Hematopoietic multipotent progenitor cell (in vitro differentiated cells): ENCODE results near the gene HDAC10. TPM values are rescaled to one million over a fixed set of nuclear protein-coding genes. Genes with fewer than 3 reads are reported as not detected.
"Not testable (repeated sequence)": the region's sequence is repeated elsewhere in the genome, so short reads cannot be mapped to it uniquely, and the experiment has no call there.

Source experiments
- DNase-seq, 3 donors: peaks; one replicate each; pipeline ENCODE4 v3.0.0-alpha.2; 2011 to 2015; ENCODE audit warnings: low read depth in 2 of 3, low spot score in 2 of 3
- total RNA-seq: library from RNA; depleted of rRNA; stranded (reverse); fragments of >200 nt; gene quantifications from one replicate; pipeline ENCODE4 v1.2.3, GENCODE V29; 2012

The HDAC10 gene
- total RNA-seq, 1 donor: 51.7 TPM

GRCh38 chr22:50205781-50206569 is 45.1 kb downstream of the HDAC10 start:
- DNase-seq: no peak

GRCh38 chr22:50204998-50205397 is 46.1 kb downstream of the HDAC10 start:
- DNase-seq: not testable (repeated sequence)

DNA sequence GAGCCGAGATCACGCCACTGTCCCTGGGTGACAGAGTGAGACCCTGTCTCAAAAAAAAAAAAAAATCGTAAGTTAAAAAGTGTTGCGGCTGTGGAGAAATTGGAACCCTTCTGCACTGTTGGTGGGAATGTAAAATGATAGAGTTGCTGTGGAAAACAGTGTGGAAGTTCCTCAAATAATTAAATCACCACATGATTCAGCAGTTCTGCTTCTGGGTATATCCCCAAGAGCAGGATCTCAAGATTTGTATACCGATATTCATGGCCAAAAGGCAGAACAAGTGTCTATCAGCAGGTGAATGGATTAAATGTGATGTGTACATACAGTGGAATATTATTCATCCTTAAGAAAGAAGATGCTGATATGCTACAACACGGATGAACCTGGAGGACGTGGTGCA is 46.5 kb downstream of the HDAC10 start:
- no peak for DNase-seq

DNA sequence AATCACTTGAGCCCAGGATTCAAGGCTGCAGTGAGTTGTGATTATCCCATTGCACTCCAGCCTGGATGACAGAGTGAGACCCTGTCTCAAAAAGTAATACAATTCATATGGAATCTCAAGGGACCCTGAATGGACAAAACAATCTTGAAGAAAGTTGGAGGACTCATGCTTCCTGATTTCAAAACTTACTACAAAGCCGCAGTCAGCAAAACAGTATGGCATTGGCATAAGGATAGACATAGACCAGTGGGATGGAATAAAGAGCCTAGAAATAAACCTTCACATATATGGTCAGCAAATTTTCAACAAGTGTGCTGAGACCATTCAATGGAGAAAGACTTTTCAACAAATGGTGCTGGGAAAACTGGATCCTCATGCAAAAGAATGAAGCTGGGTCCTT is 47.8 kb downstream of the HDAC10 start:
- no peak for DNase-seq

GRCh38 chr22:50202130-50202666 is 48.9 kb downstream of the HDAC10 start:
- no peak for DNase-seq

DNA sequence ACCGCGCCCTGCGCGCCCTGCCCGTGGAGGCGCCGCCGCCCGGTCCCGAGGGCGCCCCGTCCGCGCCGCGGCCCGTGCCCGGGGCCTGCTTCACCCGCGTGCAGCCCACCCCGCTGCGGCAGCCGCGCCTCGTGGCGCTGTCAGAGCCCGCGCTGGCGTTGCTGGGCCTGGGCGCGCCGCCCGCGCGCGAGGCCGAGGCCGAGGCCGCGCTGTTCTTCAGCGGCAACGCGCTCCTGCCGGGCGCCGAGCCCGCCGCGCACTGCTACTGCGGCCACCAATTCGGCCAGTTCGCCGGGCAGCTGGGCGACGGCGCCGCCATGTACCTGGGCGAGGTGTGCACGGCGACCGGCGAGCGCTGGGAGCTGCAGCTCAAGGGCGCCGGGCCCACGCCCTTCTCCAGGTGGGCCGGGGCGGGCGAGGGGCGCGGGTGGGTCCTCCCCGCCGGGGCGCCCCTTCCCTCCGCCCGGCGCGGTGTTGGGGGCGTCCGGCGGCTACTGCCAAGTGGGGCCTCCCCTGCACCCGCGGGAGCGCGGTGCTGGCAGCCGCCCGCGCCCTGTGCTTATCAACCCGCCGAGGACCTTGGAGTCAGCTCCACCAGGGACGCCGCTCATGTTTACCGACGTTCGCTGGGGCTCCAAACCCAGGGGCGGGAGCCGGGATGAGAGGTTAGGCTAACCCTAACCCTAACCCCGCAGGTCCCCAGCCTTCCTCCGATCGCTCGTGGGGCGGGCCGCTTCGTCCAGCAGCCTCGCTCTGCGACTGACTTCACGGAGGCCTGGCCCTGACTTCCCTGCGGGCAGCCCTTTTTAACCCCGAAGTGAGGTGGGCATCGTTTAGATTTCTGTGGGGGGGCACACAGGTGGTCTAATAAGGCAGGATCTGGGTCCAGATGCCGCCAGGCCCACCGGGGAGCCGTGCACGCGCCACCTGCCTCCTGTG is 49.6 kb downstream of the HDAC10 start:
- DNase-seq: no peak

- DNase-seq: peak; percentile 73 to 90 (median 89)
Measured at GRCh38 chr22:50200461-50201190, 50.4 kb downstream of the HDAC10 start, which contains the start of gene SELENOO. TSS of gene SELENOO (plus strand) at chr22:50201011. CDS start at chr22:50201037, 26 bp downstream.

GRCh38 chr22:50199829-50200460 is 51.1 kb downstream of the HDAC10 start:
- DNase-seq: peak in 1 of 3 donors; percentile 26

DNA sequence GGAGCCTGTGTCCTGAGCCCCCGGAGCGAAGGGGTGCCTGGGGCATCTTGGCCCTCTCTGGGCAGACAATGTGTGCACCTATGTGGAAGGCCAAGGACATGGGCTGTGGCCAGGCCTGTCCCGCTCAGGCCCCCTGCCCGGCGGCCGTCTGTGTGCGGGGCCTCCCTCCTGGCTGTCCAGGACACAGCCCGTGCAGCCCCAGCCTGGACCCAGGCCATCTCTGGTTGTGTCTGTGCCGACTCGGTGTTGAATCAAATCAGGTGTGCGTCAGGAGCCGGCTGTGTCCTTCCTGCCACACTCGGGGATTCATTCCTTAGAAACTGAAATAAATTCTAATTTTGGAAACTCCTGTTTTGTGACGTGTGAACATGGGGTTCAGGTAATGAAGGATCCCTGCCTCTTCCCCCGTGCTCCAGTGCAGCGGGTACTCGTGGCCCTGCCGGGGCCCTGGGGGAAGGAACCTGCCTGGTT is 51.8 kb downstream of the HDAC10 start:
- DNase-seq: no peak

GRCh38 chr22:50198624-50199017 is 52.4 kb downstream of the HDAC10 start:
- no peak for DNase-seq

GRCh38 chr22:50197856-50198623 is 53.0 kb downstream of the HDAC10 start:
- DNase-seq: no peak

DNA sequence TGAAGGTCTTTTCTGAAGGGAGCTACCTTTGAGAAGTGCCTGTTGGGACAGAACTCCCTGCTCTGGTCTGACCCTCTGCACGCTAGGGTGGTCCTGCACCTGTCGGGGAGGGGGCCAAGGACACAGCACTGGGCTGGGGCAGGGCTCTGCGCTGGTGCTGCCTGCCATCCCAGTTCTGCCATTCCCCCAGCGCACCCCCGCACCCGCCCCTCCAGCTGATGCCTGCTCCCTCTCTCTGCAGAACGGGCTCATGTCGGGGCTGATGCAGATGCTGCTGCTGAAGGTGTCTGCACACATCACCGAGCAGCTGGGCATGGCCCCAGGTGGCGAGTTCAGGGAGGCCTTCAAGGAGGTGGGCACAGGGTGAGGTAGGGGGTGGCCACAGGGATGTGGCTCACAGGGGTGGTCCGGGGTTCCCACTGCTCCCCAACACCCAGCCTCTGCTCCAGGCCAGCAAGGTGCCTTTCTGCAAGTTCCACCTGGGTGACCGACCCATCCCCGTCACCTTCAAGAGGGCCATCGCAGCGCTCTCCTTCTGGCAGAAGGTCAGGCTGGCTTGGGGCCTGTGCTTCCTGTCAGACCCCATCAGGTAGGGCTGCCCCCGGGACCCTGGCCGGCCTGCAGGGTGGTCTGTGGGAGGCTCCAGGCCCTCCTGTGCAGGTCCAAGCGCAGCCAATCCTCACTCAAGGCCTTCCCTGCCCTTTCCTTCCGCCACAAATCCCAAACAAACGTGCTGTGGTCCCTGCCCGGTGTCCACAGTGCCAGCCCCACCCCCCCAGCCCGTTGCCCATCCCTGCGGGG is 53.9 kb downstream of the HDAC10 start:
- no peak for DNase-seq

DNA sequence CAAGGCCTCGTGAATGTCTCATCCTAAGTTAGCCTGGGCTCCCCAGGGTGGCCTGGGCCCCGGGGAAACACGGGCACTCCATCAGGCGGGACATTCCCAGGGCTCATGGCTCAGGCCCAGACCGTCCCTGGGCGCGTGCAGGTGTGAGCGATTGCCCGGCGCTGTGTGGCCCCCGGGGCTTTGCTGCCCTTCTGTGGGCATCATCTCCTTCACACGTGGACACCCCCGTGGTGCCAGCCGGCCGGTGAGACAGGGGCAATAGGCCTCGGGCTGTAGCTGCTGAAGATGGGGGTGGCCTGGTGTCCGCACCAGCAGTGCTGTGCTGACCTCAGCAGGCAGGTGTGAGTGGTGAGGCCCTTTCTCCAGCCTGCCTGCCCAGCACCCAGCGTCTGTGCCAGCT is 54.8 kb downstream of the HDAC10 start:
- no peak for DNase-seq

Other genes with a start within 250 kb of the HDAC10 start
- gene IL17REL, start 238.5 kb downstream of the HDAC10 start, total RNA-seq: under 0.01 TPM
- gene TTLL8, start 193.0 kb downstream of the HDAC10 start, total RNA-seq: 0.27 TPM
- 139 TPM for gene MLC1, start 165.8 kb downstream of the HDAC10 start, total RNA-seq
- 0.27 TPM for gene MOV10L1, start 161.3 kb downstream of the HDAC10 start, total RNA-seq
- gene PANX2, start 80.5 kb downstream of the HDAC10 start, total RNA-seq: 6.5 TPM
- gene TRABD, start 65.4 kb downstream of the HDAC10 start, total RNA-seq: 70.0 TPM
- 31.8 TPM for gene SELENOO, start 50.3 kb downstream of the HDAC10 start, total RNA-seq
- 76.7 TPM for gene TUBGCP6, start 6.2 kb downstream of the HDAC10 start, total RNA-seq
- gene MAPK12, start 10.4 kb upstream of the HDAC10 start, total RNA-seq: 30.2 TPM
- gene MAPK11, start 19.1 kb upstream of the HDAC10 start, total RNA-seq: 11.8 TPM
- gene PLXNB2, start 56.4 kb upstream of the HDAC10 start, total RNA-seq: 91.8 TPM
- gene DENND6B, start 75.7 kb upstream of the HDAC10 start, total RNA-seq: 9.2 TPM
- gene PPP6R2, start 92.1 kb upstream of the HDAC10 start, total RNA-seq: 70.3 TPM
- 118 TPM for gene SBF1, start 223.8 kb upstream of the HDAC10 start, total RNA-seq
- 0.54 TPM for gene ADM2, start 230.3 kb upstream of the HDAC10 start, total RNA-seq
- gene MIOX, start 235.6 kb upstream of the HDAC10 start, total RNA-seq: not detected